GM19099 (cell line): ENCODE measurements around the gene NFIC.

Experiments
- POLR2A ChIP-seq: IDR thresholded peaks from 3 replicates; pipeline ENCODE4 v1.6.1; 2011; ENCODE audit warnings: low read depth; ENCODE audit not compliant: insufficient read length; ENCODE audit errors: extremely low read depth

NFIC gene

GRCh38 chr19:3398114-3398899 is 31.9 kb downstream of the NFIC start:
- TF ChIP-seq POLR2A, result no peak

GRCh38 chr19:3398900-3399278 is 32.5 kb downstream of the NFIC start:
- TF ChIP-seq POLR2A, result no peak

GRCh38 chr19:3401004-3401768 is 34.8 kb downstream of the NFIC start:
- TF ChIP-seq POLR2A, result no peak

GRCh38 chr19:3402631-3403443 is 36.5 kb downstream of the NFIC start:
- no peak for TF ChIP-seq POLR2A

- TF ChIP-seq POLR2A, result no peak
These were observed 37.3 kb downstream of the NFIC start for GRCh38 chr19:3403489-3404323.

- TF ChIP-seq POLR2A, result no peak
These were observed 38.2 kb downstream of the NFIC start for GRCh38 chr19:3404324-3405260.

- no peak for TF ChIP-seq POLR2A
These were observed 38.9 kb downstream of the NFIC start for GRCh38 chr19:3405261-3405653.

- TF ChIP-seq POLR2A, result no peak
These were observed 40.3 kb downstream of the NFIC start for GRCh38 chr19:3406571-3407111.

- TF ChIP-seq POLR2A, result no peak
These were observed 41.5 kb downstream of the NFIC start for GRCh38 chr19:3407556-3408516.

- TF ChIP-seq POLR2A, result no peak
These were observed 42.6 kb downstream of the NFIC start for GRCh38 chr19:3408996-3409345.

GRCh38 chr19:3409346-3410064 is 43.1 kb downstream of the NFIC start:
- TF ChIP-seq POLR2A, result no peak

- TF ChIP-seq POLR2A, result no peak
These were observed 45.3 kb downstream of the NFIC start for GRCh38 chr19:3411636-3412035.

GRCh38 chr19:3412066-3412465 is 45.7 kb downstream of the NFIC start:
- no peak for TF ChIP-seq POLR2A
